IMR-90 (cell line): ENCODE results near the gene ASGR2. TPM values are rescaled to one million over a fixed set of nuclear protein-coding genes. Genes with fewer than 3 reads are reported as not detected.

ENCODE experiments used
- ATAC-seq: fragments of 200-7000 bp; cut with Tn5 transposase; 2 replicates; pipeline ENCODE4 v1.9.1; 2020; ENCODE audit warnings: low read depth, mild to moderate bottlenecking, moderate library complexity
- BruUV-seq: library from RNA; stranded (reverse); fragments of 400-500 nt; replicated peaks from 2 replicates; lab custom pipeline; 2021; lab: Mats Ljungman, UMichigan
- CTCF ChIA-PET: fragments of 300-600 bp; formaldehyde crosslinking; extraction: SDS; loops from one replicate; lab custom pipeline; 2021; ENCODE audit warnings: antibody characterized with exemption; lab: Yijun Ruan, JAX
- POLR2A ChIA-PET: fragments of 300-600 bp; sonication (Branson Sonifier 250); formaldehyde crosslinking; loops from one replicate; lab custom pipeline; 2022; ENCODE audit warnings: antibody characterized with exemption; ENCODE audit not compliant: unreplicated experiment; lab: Charles Lee
- DNase-seq: peaks from one replicate; pipeline ENCODE4 v3.0.0; 2013
- H2AFZ ChIP-seq: replicated peaks from 2 replicates; pipeline ENCODE3; 2013; ENCODE audit warnings: low read length, mild to moderate bottlenecking; ENCODE audit not compliant: poor library complexity
- H2AK5ac ChIP-seq: 2 replicates; pipeline ENCODE4 v1.6.1; 2013; ENCODE audit warnings: low read depth, low read length, inconsistent platforms
- H2AK9ac ChIP-seq: replicated peaks from 2 replicates; pipeline ENCODE3; 2013; ENCODE audit warnings: mild to moderate bottlenecking, low read depth, low read length, moderate library complexity; ENCODE audit not compliant: poor library complexity
- H2BK120ac ChIP-seq: 2 replicates; pipeline ENCODE4 v1.6.1; 2013; ENCODE audit warnings: low read depth, low read length, inconsistent platforms
- H2BK15ac ChIP-seq: 3 replicates; pipeline ENCODE4 v1.6.1; 2013; ENCODE audit warnings: low read depth, low read length, inconsistent platforms
- H2BK20ac ChIP-seq: 2 replicates; pipeline ENCODE4 v1.6.1; 2013; ENCODE audit warnings: low read depth, mild to moderate bottlenecking, inconsistent platforms, low read length, moderate library complexity
- H2BK5ac ChIP-seq: 2 replicates; pipeline ENCODE4 v1.6.1; 2013; ENCODE audit warnings: mild to moderate bottlenecking, low read depth, low read length, inconsistent platforms; ENCODE audit not compliant: poor library complexity, severe bottlenecking
- H3K14ac ChIP-seq: replicated peaks from 2 replicates; pipeline ENCODE4 v1.6.1; 2013; ENCODE audit warnings: low read depth, low read length, inconsistent platforms
- H3K18ac ChIP-seq: 2 replicates; pipeline ENCODE4 v1.6.1; 2013; ENCODE audit warnings: low read depth, low read length, control low read depth
- H3K23ac ChIP-seq: 2 replicates; pipeline ENCODE4 v1.6.1; 2013; ENCODE audit warnings: low read depth, low read length, inconsistent platforms
- H3K27ac ChIP-seq: 2 replicates; pipeline ENCODE4 v1.5.1; 2013; ENCODE audit warnings: mild to moderate bottlenecking, control low read depth, low read length; ENCODE audit not compliant: insufficient read depth
- H3K27me3 ChIP-seq: 2 replicates; pipeline ENCODE4 v1.6.1; 2013; ENCODE audit warnings: low read length; ENCODE audit not compliant: control insufficient read depth, insufficient read depth
- H3K36me3 ChIP-seq: 2 replicates; pipeline ENCODE4 v1.6.1; 2013; ENCODE audit warnings: low read length, mixed read lengths; ENCODE audit not compliant: control insufficient read depth, insufficient read depth
- H3K4ac ChIP-seq: 2 replicates; pipeline ENCODE4 v1.6.1; 2013; ENCODE audit warnings: low read depth, low read length, inconsistent platforms
- H3K4me1 ChIP-seq: 2 replicates; pipeline ENCODE4 v1.6.1; 2013; ENCODE audit warnings: low read length, mixed read lengths; ENCODE audit not compliant: control insufficient read depth, insufficient read depth
- H3K4me2 ChIP-seq: 2 replicates; pipeline ENCODE4 v1.6.1; 2013; ENCODE audit warnings: low read depth, mild to moderate bottlenecking, control low read depth, low read length, moderate library complexity
- H3K4me3 ChIP-seq: 2 replicates; pipeline ENCODE4 v1.5.1; 2013; ENCODE audit warnings: low read depth, mild to moderate bottlenecking, control low read depth, low read length, moderate library complexity; ENCODE audit not compliant: insufficient read depth
- H3K56ac ChIP-seq: 2 replicates; pipeline ENCODE4 v1.6.1; 2013; ENCODE audit warnings: low read length, inconsistent platforms; ENCODE audit not compliant: insufficient read depth; ENCODE audit errors: extremely low read depth
- H3K79me1 ChIP-seq, 2 experiments: 2 replicates each; pipeline ENCODE4 v1.6.1; 2013; ENCODE audit warnings: low read length in 2 of 2, inconsistent platforms in 1 of 2, low read depth in 1 of 2
- H3K9ac ChIP-seq: 2 replicates; pipeline ENCODE4 v1.6.1; 2013; ENCODE audit warnings: low read depth, low read length, control low read depth
- H3K9me1 ChIP-seq: 2 replicates; pipeline ENCODE4 v1.6.1; 2013; ENCODE audit warnings: low read length, inconsistent platforms; ENCODE audit not compliant: insufficient read depth
- H3K9me3 ChIP-seq: 2 replicates; pipeline ENCODE4 v1.6.1; 2013; ENCODE audit warnings: low read length; ENCODE audit not compliant: control insufficient read depth, insufficient read depth
- H4K20me1 ChIP-seq: 2 replicates; pipeline ENCODE4 v1.6.1; 2013; ENCODE audit warnings: low read length, inconsistent platforms; ENCODE audit not compliant: insufficient read depth
- H4K5ac ChIP-seq: 2 replicates; pipeline ENCODE4 v1.6.1; 2013; ENCODE audit warnings: mild to moderate bottlenecking, low read depth, low read length, control low read depth
- H4K8ac ChIP-seq, 2 experiments: 2 replicates each; pipeline ENCODE4 v1.6.1; 2013; ENCODE audit warnings: low read depth in 2 of 2, low read length in 2 of 2, control low read depth in 1 of 2, inconsistent platforms in 1 of 2
- H4K91ac ChIP-seq: 2 replicates; pipeline ENCODE4 v1.6.1; 2013; ENCODE audit warnings: low read depth, low read length, inconsistent platforms; ENCODE audit not compliant: insufficient read depth
- CTCF ChIP-seq: conservative IDR thresholded peaks from 2 replicates; pipeline ENCODE4 v1.5.1; 2012; ENCODE audit warnings: mild to moderate bottlenecking, low read depth, low read length, improper control_type of control experiment
- FOS ChIP-seq: fragments of 150-350 bp; IDR thresholded peaks from 2 replicates; pipeline ENCODE4 v1.6.1; 2016; ENCODE audit warnings: low read depth, low read length
- MAZ ChIP-seq: IDR thresholded peaks from 2 replicates; pipeline ENCODE4 v1.6.1; 2012; ENCODE audit warnings: low read depth, mild to moderate bottlenecking, low read length, improper control_type of control experiment, moderate library complexity, borderline replicate concordance
- RAD21 ChIP-seq: IDR thresholded peaks from 2 replicates; pipeline ENCODE4 v1.6.1; 2012; ENCODE audit warnings: low read length, improper control_type of control experiment
- USF2 ChIP-seq: fragments of 150-350 bp; IDR thresholded peaks from 2 replicates; pipeline ENCODE4 v1.6.1; 2017; ENCODE audit warnings: mild to moderate bottlenecking, antibody characterized with exemption, low read length, low read depth
- WGBS, 2 experiments: methylation state at CpG; one replicate each; pipeline versions ENCODE4 v1.1.5 to v1.1.7; 2013; ENCODE audit warnings: missing lambda C conversion rate in 2 of 2; ENCODE audit not compliant: insufficient read length in 1 of 2; ENCODE audit errors: extremely low coverage in 2 of 2; 5-methylcytosine and 5-hydroxymethylcytosine counted together
- dilution Hi-C: fragments of 300-500 bp; cut with HindIII; formaldehyde crosslinking; loops from one replicate; pipeline ENCODE4 v1.14.3; 2018; ENCODE audit warnings: low sequenced_read_pairs; ENCODE audit not compliant: unreplicated experiment
- in situ Hi-C: fragments of 300-500 bp; cut with MboI; formaldehyde crosslinking; loops from 3 replicates; pipeline ENCODE4 v1.14.3; 2019; ENCODE audit warnings: low sequenced_read_pairs, inconsistent platforms, mixed read lengths
- intact Hi-C: fragments of 100-400 bp; cut with micrococcal nuclease; formaldehyde crosslinking; loops from 2 replicates; pipeline ENCODE4 v1.10.0; 2022
- polyA plus RNA-seq, 3 experiments: library from polyadenylated mRNA; depleted of rRNA; stranded (reverse); fragments of >200 nt; gene quantifications; 2 replicates each; pipeline ENCODE4 v1.2.3, GENCODE V29; 2012; ENCODE audit warnings: low replicate concordance in 1 of 3
- total RNA-seq: library from RNA; depleted of rRNA; stranded (reverse); fragments of >200 nt; gene quantifications from 2 replicates; pipeline ENCODE4 v1.2.3, GENCODE V29; 2012

The ASGR2 gene
- total and polyA plus RNA-seq, 2 of the 4 experiments (the other 2 are of a cell fraction): not detected

GRCh38 chr17:7083592-7083991 lies 31.0 kb downstream of the ASGR2 start:
- no peak overlapping the region for H3K9ac ChIP-seq
- no peak overlapping the region for H2BK20ac ChIP-seq
- no peak overlapping the region for H2BK5ac ChIP-seq
- no peak overlapping the region for H2AK5ac ChIP-seq
- H3K27ac ChIP-seq: no peak overlapping the region
- no peaks in the 10 kb centered on the region for H3K36me3 ChIP-seq
- H3K18ac ChIP-seq: no peak overlapping the region
- TF ChIP-seq MAZ: no peak
- TF ChIP-seq FOS: no peak
- no peak for TF ChIP-seq CTCF
- no peak for TF ChIP-seq RAD21
- TF ChIP-seq USF2: no peak
- no peaks in the 10 kb centered on the region for H3K9me1 ChIP-seq
- dilution Hi-C loops: no loop called here
- no peaks in the 10 kb centered on the region for H3K4me1 ChIP-seq
- in situ Hi-C loops: no loop called here
- no peak overlapping the region for H3K23ac ChIP-seq
- H2AK9ac ChIP-seq: no peak overlapping the region
- DNase-seq: peak; percentile 17
- H3K79me1 ChIP-seq: no peaks in the 10 kb centered on the region
- H2BK120ac ChIP-seq: no peak overlapping the region
- POLR2A ChIA-PET: no interaction called here
- no peak overlapping the region for H2AFZ ChIP-seq
- H4K20me1 ChIP-seq: no peaks in the 10 kb centered on the region
- H3K9me3 ChIP-seq: no peaks in the 10 kb centered on the region
- H4K8ac ChIP-seq: no peak overlapping the region
- no peak overlapping the region for H3K4me3 ChIP-seq
- intact Hi-C loops: no loop called here
- no peak for ATAC-seq
- H3K4ac ChIP-seq: no peak overlapping the region
- no peak overlapping the region for H3K14ac ChIP-seq
- no TSS peak for BruUV-seq
- H3K27me3 ChIP-seq: peaks cover 8% of the 10 kb centered on the region
- no peak overlapping the region for H3K4me2 ChIP-seq
- no peak overlapping the region for H4K5ac ChIP-seq
- CTCF ChIA-PET: no interaction called here
- H4K91ac ChIP-seq: no peak overlapping the region
- H2BK15ac ChIP-seq: no peak overlapping the region
- no peak overlapping the region for H3K56ac ChIP-seq
- WGBS, 2 experiments: 48% methylated on average over 4 of the region's 4 CpGs; no CpG with 5 or more reads in 1 of the 2 experiments
